GM12873 (cell line): ENCODE results near the gene MAP3K7CL.

ENCODE experiments used
- TF ChIP-seq, protein P1 (sequence below): IDR thresholded peaks from 2 replicates; pipeline ENCODE4 v1.5.1; 2012; ENCODE audit warnings: low read depth, mild to moderate bottlenecking, moderate library complexity, low read length, control low read depth; ENCODE audit not compliant: insufficient read depth; ENCODE audit errors: missing control alignments

MAP3K7CL gene

GRCh38 chr21:29159842-29160241 is 29.4 kb downstream of the MAP3K7CL start:
- TF ChIP-seq, protein P1, sequence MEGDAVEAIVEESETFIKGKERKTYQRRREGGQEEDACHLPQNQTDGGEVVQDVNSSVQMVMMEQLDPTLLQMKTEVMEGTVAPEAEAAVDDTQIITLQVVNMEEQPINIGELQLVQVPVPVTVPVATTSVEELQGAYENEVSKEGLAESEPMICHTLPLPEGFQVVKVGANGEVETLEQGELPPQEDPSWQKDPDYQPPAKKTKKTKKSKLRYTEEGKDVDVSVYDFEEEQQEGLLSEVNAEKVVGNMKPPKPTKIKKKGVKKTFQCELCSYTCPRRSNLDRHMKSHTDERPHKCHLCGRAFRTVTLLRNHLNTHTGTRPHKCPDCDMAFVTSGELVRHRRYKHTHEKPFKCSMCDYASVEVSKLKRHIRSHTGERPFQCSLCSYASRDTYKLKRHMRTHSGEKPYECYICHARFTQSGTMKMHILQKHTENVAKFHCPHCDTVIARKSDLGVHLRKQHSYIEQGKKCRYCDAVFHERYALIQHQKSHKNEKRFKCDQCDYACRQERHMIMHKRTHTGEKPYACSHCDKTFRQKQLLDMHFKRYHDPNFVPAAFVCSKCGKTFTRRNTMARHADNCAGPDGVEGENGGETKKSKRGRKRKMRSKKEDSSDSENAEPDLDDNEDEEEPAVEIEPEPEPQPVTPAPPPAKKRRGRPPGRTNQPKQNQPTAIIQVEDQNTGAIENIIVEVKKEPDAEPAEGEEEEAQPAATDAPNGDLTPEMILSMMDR, result no peak

- TF ChIP-seq, protein P1, result no peak
Measured at GRCh38 chr21:29163341-29164115, 33.1 kb downstream of the MAP3K7CL start.

DNA sequence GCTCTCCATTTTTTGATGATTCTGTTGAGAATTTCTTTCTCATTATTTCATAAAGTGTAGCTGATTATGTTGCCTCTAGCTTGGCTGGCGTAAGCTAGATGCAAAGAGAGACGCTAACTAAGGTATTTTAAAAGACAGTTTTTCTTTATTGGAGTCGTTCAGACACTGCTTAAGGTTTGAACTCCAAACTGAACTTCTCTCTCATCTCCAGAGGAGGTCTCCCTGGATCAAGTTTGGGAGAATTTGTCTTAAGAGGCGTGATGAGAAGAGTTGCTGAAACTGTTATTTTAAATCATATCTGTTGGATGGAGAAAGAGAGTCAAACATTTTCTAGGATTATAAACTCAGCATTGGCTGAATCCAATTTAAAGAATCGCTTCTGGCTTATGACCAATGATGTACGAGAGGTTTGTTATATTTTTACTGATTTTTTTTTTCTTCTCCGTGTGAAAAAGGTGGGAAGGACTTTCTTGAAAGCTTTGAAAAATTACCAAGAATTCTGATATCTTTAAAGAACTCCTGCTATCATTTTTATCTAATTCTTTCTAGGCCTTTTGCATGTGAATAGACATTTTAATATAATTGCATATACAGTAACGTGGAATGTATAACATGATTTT is 34.0 kb downstream of the MAP3K7CL start:
- TF ChIP-seq, protein P1, result peak; percentile 61

GRCh38 chr21:29166323-29166722 is 35.9 kb downstream of the MAP3K7CL start:
- TF ChIP-seq, protein P1, result no peak

DNA sequence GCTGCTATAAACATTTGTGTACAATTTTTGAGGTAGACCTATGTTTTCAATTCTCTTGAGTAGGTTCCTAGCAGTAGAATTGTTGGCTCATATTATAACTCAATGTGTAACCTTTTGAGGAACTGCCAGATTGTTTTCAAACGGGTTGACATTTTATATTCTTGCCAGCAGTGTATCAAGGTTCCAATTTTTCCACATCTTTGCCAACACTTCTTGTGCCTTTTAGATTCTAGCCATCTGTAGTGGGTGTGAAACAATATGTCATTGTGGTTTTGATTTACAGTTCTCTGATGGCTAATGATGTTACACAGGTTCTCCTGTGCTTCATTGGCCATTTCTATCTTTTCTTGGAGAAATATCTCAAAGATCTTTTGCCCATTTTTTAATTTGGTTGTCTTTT is 36.4 kb downstream of the MAP3K7CL start:
- TF ChIP-seq, protein P1, result no peak

DNA sequence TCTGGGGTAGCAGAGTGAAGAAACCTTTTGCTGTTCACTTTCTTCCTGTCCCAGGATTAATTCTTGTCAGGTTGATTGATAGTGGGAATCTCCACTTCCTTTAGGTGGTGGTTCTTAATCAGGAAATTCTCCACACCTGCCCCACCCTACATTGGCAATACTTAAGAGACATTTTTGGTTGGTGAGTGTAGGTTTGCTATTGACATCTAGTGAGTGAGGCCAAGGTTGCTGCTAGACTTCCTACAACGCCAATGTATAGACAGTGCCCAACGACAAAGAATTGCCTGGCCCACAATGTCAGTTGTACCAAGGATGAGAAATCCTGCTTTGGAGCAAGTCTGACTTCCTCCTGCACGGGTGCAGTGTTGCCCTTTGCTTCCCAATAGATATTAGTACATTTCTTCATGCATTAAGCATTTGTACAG is 38.5 kb downstream of the MAP3K7CL start:
- TF ChIP-seq, protein P1, result no peak

DNA sequence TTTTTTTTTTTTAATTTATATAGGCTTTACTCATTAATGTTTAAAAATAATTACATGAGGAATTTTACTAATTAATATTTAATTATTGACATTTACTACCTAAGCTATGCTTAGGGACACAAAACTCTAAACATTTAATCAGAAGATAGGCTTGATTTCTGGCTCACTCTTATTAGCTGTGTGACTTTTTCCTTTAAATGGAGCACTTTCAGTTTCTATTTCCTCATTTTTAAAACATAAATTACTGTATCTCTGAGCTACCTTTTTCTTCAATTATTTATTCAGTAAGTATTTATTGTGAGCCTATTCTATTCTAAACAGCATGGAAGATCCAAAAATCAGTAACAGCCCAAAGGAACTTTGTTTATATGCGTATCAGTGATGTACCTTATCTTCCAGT is 40.5 kb downstream of the MAP3K7CL start:
- TF ChIP-seq, protein P1, result no peak
